Activated CD4-positive, alpha-beta T cell treated with anti-CD3 and anti-CD28 coated beads for 36 hours (primary cell): ENCODE measurements around the gene GALNT11. TPM values are rescaled to one million over a fixed set of nuclear protein-coding genes. Genes with fewer than 3 reads are reported as not detected.
A peak's percentile ranks its signal among the peaks of the same experiment; 100 is the strongest.
"Not testable (repeated sequence)": the region's sequence is repeated elsewhere in the genome, so short reads cannot be mapped to it uniquely, and the experiment has no call there.

ENCODE experiments used
- ATAC-seq: fragments of 200-7000 bp; cut with Tn5 transposase; one replicate; pipeline ENCODE4 v1.10.0; 2021; ENCODE audit warnings: mild to moderate bottlenecking, moderate library complexity
- CTCF ChIA-PET: fragments of 350-600 bp; sonication (Branson Sonifier 250); formaldehyde crosslinking; loops from one replicate; lab custom pipeline; 2021; ENCODE audit warnings: antibody characterized with exemption; lab: Charles Lee
- POLR2A ChIA-PET: fragments of 350-600 bp; sonication (Branson Sonifier 250); formaldehyde crosslinking; loops from one replicate; lab custom pipeline; 2021; ENCODE audit warnings: antibody characterized with exemption, inconsistent platforms; lab: Charles Lee
- DNase-seq: peaks from one replicate; pipeline ENCODE4 v3.0.0-alpha.2; 2020
- H3K27ac Mint-ChIP-seq: one replicate; pipeline ENCODE4 v1.8.0; 2021; ENCODE audit warnings: mixed read lengths
- H3K27me3 Mint-ChIP-seq: one replicate; pipeline ENCODE4 v1.8.0; 2021; ENCODE audit warnings: mixed read lengths
- H3K36me3 Mint-ChIP-seq: one replicate; pipeline ENCODE4 v1.8.0; 2021; ENCODE audit warnings: low read depth, mixed read lengths
- H3K4me1 Mint-ChIP-seq: one replicate; pipeline ENCODE4 v1.8.0; 2021; ENCODE audit warnings: mixed read lengths
- H3K4me3 Mint-ChIP-seq: one replicate; pipeline ENCODE4 v1.8.0; 2021; ENCODE audit warnings: mild to moderate bottlenecking, moderate library complexity, mixed read lengths
- H3K9me3 Mint-ChIP-seq: one replicate; pipeline ENCODE4 v1.8.0; 2021; ENCODE audit warnings: low read depth, mixed read lengths
- intact Hi-C, 2 experiments: fragments of 100-400 bp; cut with DNase I in 1 of 2; cut with micrococcal nuclease in 1 of 2; formaldehyde crosslinking; loops; one replicate each; pipeline versions ENCODE4 v1.14.2 to v1.15.1; 2022 to 2024; cut with DNase I, micrococcal nuclease
- total RNA-seq, 2 experiments: library from RNA; stranded (reverse); gene quantifications; one replicate each; pipeline ENCODE4 v1.2.3, GENCODE V29; 2021

The GALNT11 gene
- total RNA-seq, 2 experiments from 2014 or later = 22.0 to 24.8 TPM

DNA sequence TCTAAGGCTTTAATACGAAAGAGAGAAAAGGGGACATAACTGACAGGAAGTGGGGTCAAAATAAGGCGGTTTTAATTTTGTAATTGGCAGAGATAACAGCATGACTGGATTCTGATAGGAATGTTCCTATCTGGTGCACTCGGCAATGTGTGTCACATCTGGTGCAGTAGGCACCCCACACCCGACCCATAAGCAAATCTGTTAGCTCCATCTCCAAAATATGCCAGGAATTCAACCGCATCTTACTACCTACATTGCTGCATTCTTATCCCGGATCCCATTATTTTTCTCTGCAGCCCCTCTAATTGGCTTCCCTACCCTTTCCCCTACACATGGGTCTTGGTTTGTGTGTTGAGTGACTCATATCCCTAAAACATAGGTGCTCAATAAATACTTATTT lies 19.1 kb upstream of the GALNT11 start:
- ChIA-PET CTCF (no interaction called here), POLR2A (no interaction called here)
- no peak overlapping the region for H3K27ac Mint-ChIP-seq
- intact Hi-C loops = no loop called here
- H3K27me3 Mint-ChIP-seq = peaks cover 7% of the 10 kb centered on the region
- H3K36me3 Mint-ChIP-seq = no peaks in the 10 kb centered on the region
- no peaks in the 10 kb centered on the region for H3K4me1 Mint-ChIP-seq
- ATAC-seq (no peak), DNase-seq (no peak)
- H3K4me3 Mint-ChIP-seq = no peak overlapping the region
- H3K9me3 Mint-ChIP-seq = no peaks in the 10 kb centered on the region

GRCh38 chr7:152011860-152012259 lies 13.6 kb upstream of the GALNT11 start:
- Mint-ChIP-seq H3K27ac (no peak overlapping the region), H3K4me3 (no peak overlapping the region), H3K9me3 (no peaks in the 10 kb centered on the region), H3K27me3 (peaks cover 2% of the 10 kb centered on the region), H3K36me3 (no peaks in the 10 kb centered on the region), H3K4me1 (no peaks in the 10 kb centered on the region)
- ChIA-PET POLR2A (no interaction called here), CTCF (interaction anchor here (0.6 kb wide), 1 partner anchor 60 kb away, joined by 3 read pairs; no protein-coding TSS in a partner anchor)
- ATAC-seq (no peak), DNase-seq (no peak)
- intact Hi-C loops = no loop called here

- H3K9me3 Mint-ChIP-seq = no peaks in the 10 kb centered on the region
- H3K4me1 Mint-ChIP-seq = no peaks in the 10 kb centered on the region
- CTCF ChIA-PET = no interaction called here
- intact Hi-C loops = no loop called here
- no peak overlapping the region for H3K27ac Mint-ChIP-seq
- ATAC-seq (no peak), DNase-seq (no peak)
- H3K36me3 Mint-ChIP-seq = no peaks in the 10 kb centered on the region
- POLR2A ChIA-PET = no interaction called here
- H3K4me3 Mint-ChIP-seq = no peak overlapping the region
- peaks cover 3% of the 10 kb centered on the region for H3K27me3 Mint-ChIP-seq
Observed at GRCh38 chr7:152013230-152013629, 12.2 kb upstream of the GALNT11 start.

- peaks cover 5% of the 10 kb centered on the region for H3K27me3 Mint-ChIP-seq
- POLR2A ChIA-PET = no interaction called here
- no peak overlapping the region for H3K4me3 Mint-ChIP-seq
- H3K9me3 Mint-ChIP-seq = no peaks in the 10 kb centered on the region
- H3K27ac Mint-ChIP-seq = no peak overlapping the region
- DNase-seq = no peak
- ATAC-seq = no peak
- no peaks in the 10 kb centered on the region for H3K4me1 Mint-ChIP-seq
- intact Hi-C loops = no loop called here
- H3K36me3 Mint-ChIP-seq = no peaks in the 10 kb centered on the region
- CTCF ChIA-PET = no interaction called here
Observed at GRCh38 chr7:152013974-152014373, 11.5 kb upstream of the GALNT11 start.

DNA sequence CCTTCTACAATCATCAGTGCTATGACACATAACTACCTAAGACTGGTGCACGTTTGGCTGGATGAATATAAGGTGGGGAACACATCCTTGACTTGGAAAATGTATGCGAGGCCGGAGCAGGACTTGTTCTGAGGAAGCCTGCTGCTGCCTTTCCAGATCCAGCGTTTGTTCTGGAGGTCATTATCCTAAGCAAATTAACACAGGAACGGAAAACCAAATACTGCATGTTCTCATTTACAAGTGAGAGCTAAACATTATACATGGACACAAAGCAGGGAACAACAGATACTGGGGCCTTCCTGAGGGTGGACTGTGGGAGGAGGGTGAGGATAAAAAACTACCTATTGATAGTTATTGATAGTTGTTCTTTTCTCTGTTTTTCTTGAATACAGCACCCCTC lies 10.8 kb upstream of the GALNT11 start:
- Mint-ChIP-seq H3K27ac (no peak overlapping the region), H3K4me1 (no peaks in the 10 kb centered on the region), H3K27me3 (peaks cover 3% of the 10 kb centered on the region), H3K36me3 (no peaks in the 10 kb centered on the region), H3K9me3 (no peaks in the 10 kb centered on the region), H3K4me3 (no peak overlapping the region)
- no peak for DNase-seq
- ChIA-PET POLR2A (no interaction called here), CTCF (interaction anchor here (0.6 kb wide), 1 partner anchor 16 kb away, joined by 3 read pairs; no protein-coding TSS in a partner anchor)
- ATAC-seq = no peak
- intact Hi-C loops = no loop called here

- Mint-ChIP-seq H3K4me3 (no peak overlapping the region), H3K27ac (no peak overlapping the region), H3K9me3 (no peaks in the 10 kb centered on the region), H3K27me3 (peaks cover 3% of the 10 kb centered on the region), H3K4me1 (no peaks in the 10 kb centered on the region), H3K36me3 (no peaks in the 10 kb centered on the region)
- POLR2A ChIA-PET = no interaction called here
- intact Hi-C loops = no loop called here
- CTCF ChIA-PET = interaction anchor here (0.6 kb wide), 2 partner anchors 17 to 706 kb away, joined by 3 read pairs; no protein-coding TSS in a partner anchor
- ATAC-seq = no peak
- DNase-seq = no peak
Observed at GRCh38 chr7:152015600-152015999, 9.9 kb upstream of the GALNT11 start.

GRCh38 chr7:152016947-152017346 lies 8.5 kb upstream of the GALNT11 start:
- H3K9me3 Mint-ChIP-seq = no peaks in the 10 kb centered on the region
- no peaks in the 10 kb centered on the region for H3K4me1 Mint-ChIP-seq
- H3K36me3 Mint-ChIP-seq = no peaks in the 10 kb centered on the region
- intact Hi-C loops = no loop called here
- ChIA-PET POLR2A (no interaction called here), CTCF (interaction anchor here (0.8 kb wide), 1 partner anchor 8 kb away, joined by 3 read pairs; no protein-coding TSS in a partner anchor)
- H3K27ac Mint-ChIP-seq = no peak overlapping the region
- no peak overlapping the region for H3K4me3 Mint-ChIP-seq
- DNase-seq (no peak), ATAC-seq (no peak)
- H3K27me3 Mint-ChIP-seq = peaks cover 3% of the 10 kb centered on the region

DNA sequence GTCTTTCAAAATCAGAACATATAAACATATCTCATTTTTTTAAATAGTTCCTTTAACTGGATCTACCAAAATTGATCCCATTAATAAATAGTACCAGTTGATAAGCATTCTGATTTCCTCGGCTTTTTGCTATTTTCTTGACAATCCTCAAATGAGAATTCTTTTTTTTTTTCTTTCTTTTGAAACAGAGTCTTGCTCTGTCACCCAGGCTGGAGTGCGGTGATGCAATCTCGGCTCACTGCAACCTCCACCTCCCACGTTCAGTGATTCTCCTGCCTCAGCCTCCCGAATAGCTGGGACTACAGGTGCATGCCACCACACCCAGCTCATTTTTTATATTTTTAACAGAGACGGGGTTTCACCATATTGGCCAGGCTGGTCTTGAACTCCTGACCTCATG lies 7.8 kb upstream of the GALNT11 start:
- CTCF ChIA-PET = interaction anchor here (0.8 kb wide), 1 partner anchor 9 kb away, joined by 3 read pairs; no protein-coding TSS in a partner anchor
- not testable (repeated sequence) for H3K27ac Mint-ChIP-seq, H3K27me3 Mint-ChIP-seq

DNA sequence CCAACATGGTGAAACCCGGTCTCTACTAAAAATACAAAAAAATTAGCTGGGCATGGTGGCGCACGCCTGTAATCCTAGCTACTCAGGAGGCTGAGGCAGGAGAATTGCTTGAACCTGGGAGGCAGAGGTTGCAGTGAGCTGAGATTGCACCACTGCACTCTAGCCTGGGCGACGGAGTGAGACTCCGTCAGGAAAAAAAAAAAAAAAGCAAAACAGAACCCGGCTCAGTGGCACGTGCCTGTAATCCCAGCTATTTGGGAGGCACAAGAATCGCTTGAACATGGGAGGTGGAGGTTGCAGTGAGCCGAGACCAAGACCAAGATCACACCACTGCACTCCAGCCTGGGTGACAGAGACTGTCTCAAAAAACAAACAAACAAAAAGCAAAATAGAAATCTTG lies 3.7 kb upstream of the GALNT11 start:
- H3K27me3 Mint-ChIP-seq, DNase-seq, ATAC-seq, H3K27ac Mint-ChIP-seq, H3K9me3 Mint-ChIP-seq, POLR2A ChIA-PET, H3K36me3 Mint-ChIP-seq, H3K4me3 Mint-ChIP-seq: not testable (repeated sequence)
- CTCF ChIA-PET = interaction anchor here (1.4 kb wide), 1 partner anchor 54 kb away, joined by 4 read pairs; no protein-coding TSS in a partner anchor
- intact Hi-C loops = loop anchor here in 1 of 2 experiments (10.0 kb wide), 1 partner anchor 413 kb away; the partner anchor contains the start of gene KMT2C
- H3K4me1 Mint-ChIP-seq = peaks cover 11% of the 10 kb centered on the region

More for the DNA sequence above, 7.8 kb upstream of the GALNT11 start:
- POLR2A ChIA-PET, intact Hi-C loops, ATAC-seq, H3K4me1 Mint-ChIP-seq, H3K36me3 Mint-ChIP-seq, DNase-seq, H3K4me3 Mint-ChIP-seq, H3K9me3 Mint-ChIP-seq: not testable (repeated sequence)

DNA sequence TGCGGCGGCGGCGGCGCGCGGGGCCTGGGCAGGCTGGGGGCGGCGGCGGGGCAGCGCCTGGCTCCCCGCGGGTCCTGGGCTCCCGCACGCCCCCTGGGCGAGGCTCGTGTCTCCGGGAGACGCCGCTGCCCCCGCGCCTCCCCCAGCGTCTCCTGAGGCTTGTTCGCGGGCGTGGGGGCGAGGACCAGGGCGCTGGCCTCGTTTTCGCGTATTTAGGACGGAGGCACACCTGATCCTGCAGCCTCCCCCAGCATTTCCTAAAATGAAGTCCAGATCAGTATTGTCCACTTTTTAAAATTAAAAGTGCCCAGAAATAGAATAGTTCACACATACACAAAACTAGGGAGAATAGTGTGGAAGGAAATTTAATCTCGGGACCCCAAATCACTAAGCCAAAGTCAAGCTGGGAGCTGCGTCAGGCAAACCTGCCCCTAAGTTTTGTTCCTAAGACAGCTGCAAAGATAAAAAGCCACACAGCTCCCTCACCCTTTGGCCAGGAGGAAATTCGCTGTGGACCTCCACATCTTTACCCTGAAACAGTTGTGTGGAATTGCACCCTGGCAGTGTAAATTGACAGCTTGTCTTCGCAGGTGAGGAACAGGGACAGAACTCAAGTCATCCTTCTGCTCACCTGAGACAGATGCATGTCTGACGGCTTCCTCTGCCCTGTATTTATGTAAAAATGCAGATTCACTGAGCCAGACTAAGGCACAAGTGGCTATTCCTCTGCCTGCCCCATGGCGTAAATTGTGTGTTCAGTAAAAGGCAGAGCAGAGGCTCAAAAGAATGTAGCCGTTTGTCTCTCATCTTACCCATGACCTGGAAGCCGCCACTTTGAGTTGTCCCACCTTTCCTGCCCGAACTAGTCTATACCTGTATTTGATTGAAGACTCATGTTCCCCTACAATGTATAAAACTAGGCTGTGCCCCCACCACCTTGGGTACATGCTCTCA lies 740 bp downstream of the GALNT11 start:
- intact Hi-C loops = loop anchor here (1.0 to 10.0 kb wide), 12 partner anchors 89 to 733 kb away; partner anchors contain the start of genes PRKAG2 (in 2 of the 2), ACTR3B (in 1 of the 2), KMT2C (in 1 of the 2) and NUB1 (in 1 of the 2)

More for the DNA sequence above, 740 bp downstream of the GALNT11 start:
- DNase-seq (peak; percentile 7), ATAC-seq (no peak)
- ChIA-PET CTCF (interaction anchor here (0.7 kb wide), 1 partner anchor 469 kb away, joined by 3 read pairs; no protein-coding TSS in a partner anchor), POLR2A (no interaction called here)
- H3K27ac Mint-ChIP-seq = peak overlapping the region; percentile 76
- H3K4me3 Mint-ChIP-seq = peak overlapping the region; percentile 73
- peaks cover 5% of the 10 kb centered on the region for H3K9me3 Mint-ChIP-seq
- H3K27me3 Mint-ChIP-seq = no peaks in the 10 kb centered on the region
- H3K4me1 Mint-ChIP-seq = peaks cover 42% of the 10 kb centered on the region
- H3K36me3 Mint-ChIP-seq = peaks cover 28% of the 10 kb centered on the region
